Keratinocyte (primary cell): Measurements from ENCODE around the gene USP44. TPM values are rescaled to one million over a fixed set of nuclear protein-coding genes. Genes with fewer than 3 reads are reported as not detected.

Experiments used
- DNase-seq: peaks from one replicate; pipeline ENCODE4 v3.0.0-alpha.2; 2011; ENCODE audit warnings: low read depth, missing footprints, low spot score
- FAIRE-seq: peaks from 2 replicates; lab custom pipeline; 2011; peaks lifted over from hg19 to GRCh38; lab: Jason Lieb, UNC
- H2AFZ ChIP-seq: 2 replicates; pipeline ENCODE4 v1.6.0; 2012; ENCODE audit warnings: low read length, control low read depth, inconsistent platforms; ENCODE audit not compliant: control insufficient read depth
- H3K27ac ChIP-seq: 2 replicates; pipeline ENCODE4 v1.5.1; 2011; ENCODE audit warnings: low read length; ENCODE audit not compliant: control insufficient read depth, insufficient read depth
- H3K27me3 ChIP-seq: 3 replicates; pipeline ENCODE4 v1.6.0; 2011; ENCODE audit warnings: low read length; ENCODE audit not compliant: control insufficient read depth, insufficient read depth; ENCODE audit errors: extremely low read depth
- H3K36me3 ChIP-seq, 2 experiments: 2 replicates in 1 of 2; 3 replicates in 1 of 2; pipeline ENCODE4 v1.5.1; 2011; ENCODE audit warnings: low read length in 2 of 2, mild to moderate bottlenecking in 1 of 2; ENCODE audit not compliant: control insufficient read depth in 2 of 2, insufficient read depth in 2 of 2; ENCODE audit errors: extremely low read depth in 1 of 2
- H3K4me1 ChIP-seq: 3 replicates; pipeline ENCODE4 v1.5.1; 2011; ENCODE audit warnings: low read length; ENCODE audit not compliant: control insufficient read depth, insufficient read depth; ENCODE audit errors: extremely low read depth
- H3K4me2 ChIP-seq: 3 replicates; pipeline ENCODE4 v1.6.0; 2011; ENCODE audit warnings: low read depth, low read length; ENCODE audit not compliant: control insufficient read depth, insufficient read depth; ENCODE audit errors: extremely low read depth
- H3K4me3 ChIP-seq, 3 experiments: fragments of 200-600 bp in 1 of 3; sonication (generic) in 1 of 3; 2 replicates in 2 of 3; 3 replicates in 1 of 3; pipeline ENCODE4 v1.5.1; 2011 to 2016; ENCODE audit warnings: low read length in 3 of 3, mild to moderate bottlenecking in 3 of 3, control low read depth in 2 of 3, inconsistent platforms in 1 of 3, low read depth in 1 of 3, mixed read lengths in 1 of 3, mixed run types in 1 of 3, moderate library complexity in 1 of 3; ENCODE audit not compliant: control insufficient read depth in 2 of 3, insufficient read depth in 2 of 3; ENCODE audit errors: extremely low read depth in 1 of 3
- H3K79me2 ChIP-seq: 2 replicates; pipeline ENCODE4 v1.6.0; 2012; ENCODE audit warnings: low read length; ENCODE audit not compliant: control insufficient read depth, insufficient read depth
- H3K9ac ChIP-seq: 3 replicates; pipeline ENCODE4 v1.6.0; 2011; ENCODE audit warnings: low read length; ENCODE audit not compliant: control insufficient read depth, insufficient read depth; ENCODE audit errors: extremely low read depth
- H3K9me1 ChIP-seq: 3 replicates; pipeline ENCODE4 v1.6.0; 2011; ENCODE audit warnings: low read length; ENCODE audit not compliant: control insufficient read depth, insufficient read depth; ENCODE audit errors: extremely low read depth
- H3K9me3 ChIP-seq: 2 replicates; pipeline ENCODE4 v1.5.1; 2012; ENCODE audit warnings: low read depth, low read length; ENCODE audit not compliant: control insufficient read depth
- H4K20me1 ChIP-seq: 3 replicates; pipeline ENCODE4 v1.6.0; 2011; ENCODE audit warnings: low read length; ENCODE audit not compliant: control insufficient read depth, insufficient read depth; ENCODE audit errors: extremely low read depth
- EZH2 ChIP-seq: IDR thresholded peaks from one replicate; pipeline ENCODE4 v1.6.1; 2012; ENCODE audit warnings: inconsistent platforms, mild to moderate bottlenecking, low read length, moderate library complexity
- dilution Hi-C: fragments of 300-500 bp; cut with MboI; formaldehyde crosslinking; loops from one replicate; pipeline ENCODE4 v1.7.0; 2020; ENCODE audit warnings: low sequenced_read_pairs; ENCODE audit not compliant: extremely low pct_ligation_motif_present
- polyA plus RNA-seq, 5 experiments: library from polyadenylated mRNA; depleted of rRNA in 3 of 5; stranded (reverse) in 3 of 5; stranded (forward) in 1 of 5; unstranded in 1 of 5; fragments of >200 nt; gene quantifications; 1 replicate in 1 of 5; 2 replicates in 3 of 5; 3 replicates in 1 of 5; pipeline versions ENCODE4 v1.2.1 to v1.2.3, GENCODE V29; 2011 to 2012; ENCODE audit warnings: missing spikeins in 2 of 5, low read depth in 1 of 5, low replicate concordance in 1 of 5
- TF ChIP-seq, protein P1 (sequence below), 3 experiments: IDR thresholded peaks in 1 of 3; conservative IDR thresholded peaks in 1 of 3; optimal IDR thresholded peaks in 1 of 3; 2 replicates in 2 of 3; 3 replicates in 1 of 3; pipeline versions ENCODE3 to v1.5.1; 2011; ENCODE audit warnings: low read length in 3 of 3, mild to moderate bottlenecking in 3 of 3, moderate library complexity in 2 of 3, control low read depth in 1 of 3, inconsistent platforms in 1 of 3; ENCODE audit not compliant: insufficient read depth in 2 of 3; ENCODE audit errors: extremely low read depth in 1 of 3

USP44 gene
- polyA plus RNA-seq, 1 donor (not counting 4 experiments of a cell fraction or from before 2014, with no cell fraction given), result 0.18 TPM

DNA sequence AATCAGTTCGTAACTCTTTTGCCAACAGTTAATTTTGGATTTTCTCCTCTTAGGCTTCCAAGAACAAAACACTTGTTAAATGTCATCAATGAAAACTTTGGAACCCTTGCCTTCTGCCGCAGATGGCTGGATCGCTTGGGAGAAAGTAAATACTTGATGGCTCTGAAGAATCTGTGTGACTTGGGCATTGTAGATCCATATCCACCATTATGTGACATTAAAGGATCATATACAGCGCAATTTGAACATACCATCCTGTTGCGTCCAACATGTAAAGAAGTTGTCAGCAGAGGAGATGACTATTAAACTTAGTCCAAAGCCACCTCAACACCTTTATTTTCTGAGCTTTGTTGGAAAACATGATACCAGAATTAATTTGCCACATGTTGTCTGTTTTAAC, 37.7 kb downstream of the USP44 start:
- no peaks in the 10 kb centered on the region for H3K27me3 ChIP-seq
- DNase-seq (no peak), FAIRE-seq (peak; percentile 60)
- peaks cover 3% of the 10 kb centered on the region for H3K79me2 ChIP-seq
- H3K36me3 ChIP-seq, result peaks cover 6 to 10% of the 10 kb centered on the region in 2 experiments
- dilution Hi-C loops, result no loop called here
- H3K4me2 ChIP-seq, result no peak overlapping the region
- no peak overlapping the region for H3K27ac ChIP-seq
- H3K9me3 ChIP-seq, result no peaks in the 10 kb centered on the region
- TF ChIP-seq, protein P1, sequence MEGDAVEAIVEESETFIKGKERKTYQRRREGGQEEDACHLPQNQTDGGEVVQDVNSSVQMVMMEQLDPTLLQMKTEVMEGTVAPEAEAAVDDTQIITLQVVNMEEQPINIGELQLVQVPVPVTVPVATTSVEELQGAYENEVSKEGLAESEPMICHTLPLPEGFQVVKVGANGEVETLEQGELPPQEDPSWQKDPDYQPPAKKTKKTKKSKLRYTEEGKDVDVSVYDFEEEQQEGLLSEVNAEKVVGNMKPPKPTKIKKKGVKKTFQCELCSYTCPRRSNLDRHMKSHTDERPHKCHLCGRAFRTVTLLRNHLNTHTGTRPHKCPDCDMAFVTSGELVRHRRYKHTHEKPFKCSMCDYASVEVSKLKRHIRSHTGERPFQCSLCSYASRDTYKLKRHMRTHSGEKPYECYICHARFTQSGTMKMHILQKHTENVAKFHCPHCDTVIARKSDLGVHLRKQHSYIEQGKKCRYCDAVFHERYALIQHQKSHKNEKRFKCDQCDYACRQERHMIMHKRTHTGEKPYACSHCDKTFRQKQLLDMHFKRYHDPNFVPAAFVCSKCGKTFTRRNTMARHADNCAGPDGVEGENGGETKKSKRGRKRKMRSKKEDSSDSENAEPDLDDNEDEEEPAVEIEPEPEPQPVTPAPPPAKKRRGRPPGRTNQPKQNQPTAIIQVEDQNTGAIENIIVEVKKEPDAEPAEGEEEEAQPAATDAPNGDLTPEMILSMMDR (optimal IDR thresholded peaks at IDR 0.05 in 1 of 3, IDR thresholded peaks at IDR 0.05 in 1 of 3, conservative IDR thresholded peaks at IDR 0.05 in 1 of 3; ENCODE audit: extremely low read depth in 1 of 3, insufficient read depth in 2 of 3, low read length in 3 of 3), result no peak
- no peak for TF ChIP-seq EZH2
- no peak overlapping the region for H3K9ac ChIP-seq
- H3K4me1 ChIP-seq, result no peaks in the 10 kb centered on the region
- no peak overlapping the region for H3K4me3 ChIP-seq
- H3K9me1 ChIP-seq, result no peaks in the 10 kb centered on the region
- H2AFZ ChIP-seq, result no peak overlapping the region
- H4K20me1 ChIP-seq, result no peaks in the 10 kb centered on the region

DNA sequence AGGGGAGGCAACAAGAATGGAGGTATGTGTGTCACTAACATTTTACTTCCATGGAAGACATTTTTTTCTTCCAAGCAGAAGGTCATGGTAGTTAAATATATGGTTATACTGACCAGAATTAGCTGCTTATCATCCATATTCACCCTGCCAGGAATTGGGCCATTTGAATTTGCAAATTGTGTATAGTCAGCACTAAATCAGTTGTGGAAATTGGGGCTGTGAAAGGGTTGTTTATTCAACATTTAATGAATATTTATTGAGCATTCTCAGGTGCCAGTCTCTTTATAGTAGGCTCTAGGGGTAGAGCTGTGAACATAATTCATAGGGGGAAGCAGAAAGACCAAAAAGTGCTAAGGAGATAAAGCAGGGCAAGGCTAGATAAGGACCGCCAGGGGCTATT, 39.3 kb downstream of the USP44 start:
- TF ChIP-seq, protein P1 (optimal IDR thresholded peaks at IDR 0.05 in 1 of 3, IDR thresholded peaks at IDR 0.05 in 1 of 3, conservative IDR thresholded peaks at IDR 0.05 in 1 of 3; ENCODE audit: extremely low read depth in 1 of 3, insufficient read depth in 2 of 3, low read length in 3 of 3), result no peak
- no peak for TF ChIP-seq EZH2
- H3K4me3 ChIP-seq, result no peak overlapping the region
- H3K9me3 ChIP-seq, result no peaks in the 10 kb centered on the region
- dilution Hi-C loops, result no loop called here
- no peak overlapping the region for H3K9ac ChIP-seq
- DNase-seq (no peak), FAIRE-seq (no peak)
- H3K4me1 ChIP-seq, result no peaks in the 10 kb centered on the region
- no peak overlapping the region for H3K27ac ChIP-seq
- H3K9me1 ChIP-seq, result no peaks in the 10 kb centered on the region
- no peaks in the 10 kb centered on the region for H4K20me1 ChIP-seq
- H3K4me2 ChIP-seq, result no peak overlapping the region
- peaks cover 7 to 10% of the 10 kb centered on the region in 2 experiments for H3K36me3 ChIP-seq
- H2AFZ ChIP-seq, result no peak overlapping the region
- H3K27me3 ChIP-seq, result no peaks in the 10 kb centered on the region
- H3K79me2 ChIP-seq, result peaks cover 3% of the 10 kb centered on the region
